H1 (cell line): Measurements from ENCODE around the gene TENT5D. TPM values are rescaled to one million over a fixed set of nuclear protein-coding genes. Genes with fewer than 3 reads are reported as not detected.

ENCODE experiments used
- CTCF ChIA-PET: fragments of 300-600 bp; sonication (Branson Sonifier 250); formaldehyde crosslinking; loops from one replicate; lab custom pipeline; 2021; ENCODE audit not compliant: partially characterized antibody; lab: Charles Lee
- POLR2A ChIA-PET: fragments of 300-600 bp; sonication (Branson Sonifier 250); formaldehyde crosslinking; loops from one replicate; lab custom pipeline; 2021; ENCODE audit warnings: inconsistent platforms; ENCODE audit not compliant: partially characterized antibody; lab: Charles Lee
- DNase-seq, 2 experiments: peaks; one replicate each; pipeline versions ENCODE4 v3.0.0 to v3.0.0-alpha.2; 2010 to 2022; ENCODE audit warnings: low spot score in 2 of 2, low read depth in 1 of 2, mixed read lengths in 1 of 2
- FAIRE-seq: peaks from 2 replicates; lab custom pipeline; 2011; peaks lifted over from hg19 to GRCh38; lab: Jason Lieb, UNC
- H2AFZ ChIP-seq: 2 replicates; pipeline ENCODE4 v1.8.1; 2012; ENCODE audit warnings: low read length, inconsistent platforms
- H2AK5ac ChIP-seq: 2 replicates; pipeline ENCODE4 v1.6.1; 2013; ENCODE audit warnings: low read depth, low read length
- H2BK120ac ChIP-seq: replicated peaks from 2 replicates; pipeline ENCODE3; 2013; ENCODE audit warnings: low read depth, low read length, inconsistent platforms
- H2BK12ac ChIP-seq: 2 replicates; pipeline ENCODE4 v1.6.1; 2013; ENCODE audit warnings: low read depth, low read length
- H2BK15ac ChIP-seq: 2 replicates; pipeline ENCODE4 v1.6.1; 2013; ENCODE audit warnings: low read length
- H2BK20ac ChIP-seq: 2 replicates; pipeline ENCODE4 v1.6.1; 2013; ENCODE audit warnings: low read length
- H2BK5ac ChIP-seq: 2 replicates; pipeline ENCODE4 v1.6.1; 2013; ENCODE audit warnings: low read depth, low read length
- H3K14ac ChIP-seq: 2 replicates; pipeline ENCODE4 v1.6.1; 2013; ENCODE audit warnings: inconsistent platforms; ENCODE audit not compliant: insufficient read length
- H3K18ac ChIP-seq: 2 replicates; pipeline ENCODE4 v1.6.1; 2013; ENCODE audit warnings: low read length; ENCODE audit errors: extremely low read depth
- H3K23ac ChIP-seq: 2 replicates; pipeline ENCODE4 v1.6.1; 2013; ENCODE audit warnings: inconsistent platforms; ENCODE audit not compliant: insufficient read length
- H3K23me2 ChIP-seq: 2 replicates; pipeline ENCODE4 v1.6.1; 2013; ENCODE audit warnings: low read depth, low read length
- H3K27ac ChIP-seq: 2 replicates; pipeline ENCODE4 v1.6.1; 2011; ENCODE audit warnings: low read depth, low read length, inconsistent platforms
- H3K27me3 ChIP-seq, 4 experiments: replicated peaks in 1 of 4; 1 replicate in 1 of 4; 2 replicates in 3 of 4; pipeline versions ENCODE4 v1.6.1 to v1.8.1; 2011 to 2013; ENCODE audit warnings: low read length in 3 of 4, mild to moderate bottlenecking in 3 of 4, inconsistent platforms in 2 of 4, mixed read lengths in 2 of 4, moderate library complexity in 1 of 4; ENCODE audit not compliant: control insufficient read depth in 3 of 4, insufficient read depth in 3 of 4; ENCODE audit errors: extremely low read depth in 1 of 4
- H3K36me3 ChIP-seq, 4 experiments: 2 replicates each; pipeline versions ENCODE4 v1.6.1 to v1.8.1; 2011 to 2013; ENCODE audit warnings: mild to moderate bottlenecking in 4 of 4, low read length in 3 of 4, moderate library complexity in 2 of 4, control low read depth in 1 of 4, inconsistent platforms in 1 of 4; ENCODE audit not compliant: insufficient read depth in 4 of 4, control insufficient read depth in 2 of 4
- H3K4ac ChIP-seq: replicated peaks from 2 replicates; pipeline ENCODE3; 2013; ENCODE audit warnings: low read length, low read depth, mixed read lengths, inconsistent platforms; ENCODE audit not compliant: insufficient read length
- H3K4me1 ChIP-seq, 4 experiments: replicated peaks in 1 of 4; 1 replicate in 1 of 4; 2 replicates in 3 of 4; pipeline versions ENCODE4 v1.6.1 to v1.8.1; 2011 to 2013; ENCODE audit warnings: low read length in 3 of 4, inconsistent platforms in 2 of 4, mixed read lengths in 1 of 4; ENCODE audit not compliant: insufficient read depth in 4 of 4, control insufficient read depth in 3 of 4
- H3K4me2 ChIP-seq, 2 experiments: 2 replicates each; pipeline versions ENCODE4 v1.6.1 to v1.8.1; 2011 to 2013; ENCODE audit warnings: low read depth in 2 of 2, low read length in 2 of 2, control low read depth in 1 of 2, inconsistent platforms in 1 of 2, mild to moderate bottlenecking in 1 of 2; ENCODE audit not compliant: insufficient read depth in 1 of 2
- H3K4me3 ChIP-seq, 4 experiments: fragments of 200-600, 300-600 bp in 1 of 4; sonication (generic), shearing (Covaris generic), sonication (Bioruptor Twin) in 1 of 4; 2 replicates each; pipeline versions ENCODE4 v1.5.1 to v1.8.1; 2011 to 2016; ENCODE audit warnings: low read length in 4 of 4, low read depth in 3 of 4, control low read depth in 2 of 4, inconsistent platforms in 2 of 4, mild to moderate bottlenecking in 2 of 4, mixed read lengths in 1 of 4, moderate library complexity in 1 of 4; ENCODE audit not compliant: insufficient read depth in 2 of 4; ENCODE audit errors: extremely low read depth in 1 of 4
- H3K56ac ChIP-seq: replicated peaks from 2 replicates; pipeline ENCODE3; 2013; ENCODE audit warnings: low read depth, mild to moderate bottlenecking, mixed read lengths, low read length, inconsistent platforms; ENCODE audit not compliant: insufficient read length
- H3K79me1 ChIP-seq: 2 replicates; pipeline ENCODE4 v1.6.1; 2013; ENCODE audit warnings: low read depth, low read length, control low read depth
- H3K79me2 ChIP-seq, 2 experiments: 2 replicates each; pipeline versions ENCODE4 v1.6.1 to v1.8.1; 2012 to 2013; ENCODE audit warnings: low read length in 2 of 2, mild to moderate bottlenecking in 2 of 2, inconsistent platforms in 1 of 2; ENCODE audit not compliant: insufficient read depth in 2 of 2, control insufficient read depth in 1 of 2
- H3K9ac ChIP-seq, 4 experiments: replicated peaks in 1 of 4; 1 replicate in 1 of 4; 2 replicates in 3 of 4; pipeline versions ENCODE4 v1.6.1 to v1.8.1; 2011 to 2013; ENCODE audit warnings: low read depth in 3 of 4, low read length in 3 of 4, control low read depth in 2 of 4, mild to moderate bottlenecking in 2 of 4, moderate library complexity in 2 of 4, inconsistent platforms in 1 of 4; ENCODE audit errors: extremely low read depth in 1 of 4
- H3K9me3 ChIP-seq, 2 experiments: 2 replicates each; pipeline versions ENCODE4 v1.6.1 to v1.8.1; 2012 to 2013; ENCODE audit warnings: mild to moderate bottlenecking in 2 of 2, moderate library complexity in 2 of 2, control low read depth in 1 of 2, inconsistent platforms in 1 of 2, low read depth in 1 of 2, low read length in 1 of 2, mixed read lengths in 1 of 2; ENCODE audit not compliant: insufficient read depth in 2 of 2
- H4K20me1 ChIP-seq, 2 experiments: replicated peaks in 1 of 2; 2 replicates each; pipeline versions ENCODE3 to v1.8.1; 2011 to 2013; ENCODE audit warnings: inconsistent platforms in 2 of 2, low read length in 2 of 2, mild to moderate bottlenecking in 1 of 2; ENCODE audit not compliant: insufficient read depth in 2 of 2, control insufficient read depth in 1 of 2
- H4K5ac ChIP-seq: 2 replicates; pipeline ENCODE4 v1.6.1; 2013; ENCODE audit warnings: low read length, low read depth, mixed read lengths, inconsistent platforms; ENCODE audit not compliant: insufficient read length
- H4K8ac ChIP-seq: 2 replicates; pipeline ENCODE4 v1.8.0; 2013; ENCODE audit warnings: mild to moderate bottlenecking, moderate library complexity, low read length, inconsistent platforms; ENCODE audit not compliant: insufficient read depth; ENCODE audit errors: extremely low read depth
- H4K91ac ChIP-seq: replicated peaks from 2 replicates; pipeline ENCODE3; 2013; ENCODE audit warnings: low read length, mixed read lengths, inconsistent platforms; ENCODE audit not compliant: insufficient read length
- BRCA1 ChIP-seq: IDR thresholded peaks from 2 replicates; pipeline ENCODE4 v1.6.1; 2012; ENCODE audit warnings: low read depth, low read length, improper control_type of control experiment
- EP300 ChIP-seq, 2 experiments: IDR thresholded peaks; 1 replicate in 1 of 2; 2 replicates in 1 of 2; pipeline ENCODE4 v1.6.1; 2011 to 2012; ENCODE audit warnings: low read depth in 2 of 2, low read length in 2 of 2, mild to moderate bottlenecking in 2 of 2, borderline replicate concordance in 1 of 2, inconsistent platforms in 1 of 2, moderate library complexity in 1 of 2
- EZH2 ChIP-seq: fragments of 200-600 bp; sonication (generic); IDR thresholded peaks from 2 replicates; pipeline ENCODE4 v1.7.1; 2012; ENCODE audit warnings: low read depth, mild to moderate bottlenecking, moderate library complexity, low read length, inconsistent platforms; ENCODE audit not compliant: severe bottlenecking
- FOSL1 ChIP-seq: IDR thresholded peaks from 2 replicates; pipeline ENCODE4 v1.6.1; 2011; ENCODE audit warnings: mild to moderate bottlenecking, low read depth, low read length, moderate library complexity; ENCODE audit not compliant: insufficient read depth
- GTF2F1 ChIP-seq: IDR thresholded peaks from 2 replicates; pipeline ENCODE4 v1.6.1; 2012; ENCODE audit warnings: low read depth, low read length, improper control_type of control experiment, borderline replicate concordance
- PHF8 ChIP-seq: fragments of 200-600 bp; sonication (generic); conservative IDR thresholded peaks from 2 replicates; pipeline ENCODE4 v1.7.1; 2012; ENCODE audit warnings: low read depth, mild to moderate bottlenecking, inconsistent platforms, low read length, moderate library complexity
- POLR2A ChIP-seq, 2 experiments: IDR thresholded peaks; 1 replicate in 1 of 2; 2 replicates in 1 of 2; pipeline ENCODE4 v1.6.1; 2011; ENCODE audit warnings: low read depth in 2 of 2, low read length in 2 of 2, mild to moderate bottlenecking in 2 of 2; ENCODE audit errors: control extremely low read depth in 1 of 2
- RFX5 ChIP-seq: IDR thresholded peaks from 2 replicates; pipeline ENCODE4 v1.6.1; 2011; ENCODE audit warnings: low read depth, low read length, improper control_type of control experiment, borderline replicate concordance
- SIN3A ChIP-seq, 2 experiments: IDR thresholded peaks in 1 of 2; conservative IDR thresholded peaks in 1 of 2; 2 replicates each; pipeline ENCODE4 v1.6.1; 2011 to 2012; ENCODE audit warnings: low read length in 2 of 2, improper control_type of control experiment in 1 of 2, low read depth in 1 of 2, mild to moderate bottlenecking in 1 of 2
- SP2 ChIP-seq: IDR thresholded peaks from 2 replicates; pipeline ENCODE4 v1.6.1; 2012; ENCODE audit warnings: mild to moderate bottlenecking, low read length, inconsistent platforms
- SP4 ChIP-seq: IDR thresholded peaks from 2 replicates; pipeline ENCODE4 v1.6.1; 2012; ENCODE audit warnings: low read length, inconsistent platforms
- TAF7 ChIP-seq: optimal IDR thresholded peaks from 2 replicates; pipeline ENCODE3; 2011; ENCODE audit warnings: low read depth, mild to moderate bottlenecking, inconsistent platforms, low read length, moderate library complexity, borderline replicate concordance
- TCF12 ChIP-seq: IDR thresholded peaks from 2 replicates; pipeline ENCODE4 v1.6.1; 2011; ENCODE audit warnings: low read depth, mild to moderate bottlenecking, low read length
- WGBS, 2 experiments: shearing (Covaris generic) in 1 of 2; methylation state at CpG; one replicate each; pipeline versions ENCODE4 v1.1.6 to v1.1.7; 2013 to 2015; ENCODE audit warnings: low lambda C conversion rate in 2 of 2, mixed read lengths in 2 of 2, inconsistent platforms in 1 of 2, low coverage in 1 of 2, missing lambda C conversion rate in 1 of 2; ENCODE audit not compliant: insufficient replicate concordance in 2 of 2, insufficient coverage in 1 of 2, insufficient read length in 1 of 2; ENCODE audit errors: extremely low coverage in 1 of 2, missing lambda C conversion rate in 1 of 2; 5-methylcytosine and 5-hydroxymethylcytosine counted together
- polyA plus RNA-seq, 7 experiments: library from polyadenylated mRNA; depleted of rRNA in 3 of 7; stranded (reverse) in 5 of 7; unstranded in 2 of 7; fragments of >200 nt in 5 of 7; fragments of 200-250 nt in 2 of 7; gene quantifications; 1 replicate in 5 of 7; 2 replicates in 1 of 7; 4 replicates in 1 of 7; pipeline versions ENCODE4 v1.2.1 to v1.2.3, GENCODE V29; 2011 to 2013; ENCODE audit warnings: missing spikeins in 2 of 7, mixed read lengths in 2 of 7
- total RNA-seq: library from RNA; stranded (reverse); fragmentation: NEBNext Ultra II Directional; extraction: Animal tissue kit (Norgen Biotek cat#: 25700); gene quantifications from 2 replicates; pipeline ENCODE4 v1.2.1, GENCODE V29; 2021
- TF ChIP-seq, protein P1 (sequence below): IDR thresholded peaks from 2 replicates; pipeline ENCODE4 v1.6.1; 2012; ENCODE audit warnings: inconsistent platforms

The TENT5D gene
- total and polyA plus RNA-seq, 2 of the 8 experiments (the other 6 are each of a cell fraction or from before 2014, with no cell fraction given), result not detected

DNA sequence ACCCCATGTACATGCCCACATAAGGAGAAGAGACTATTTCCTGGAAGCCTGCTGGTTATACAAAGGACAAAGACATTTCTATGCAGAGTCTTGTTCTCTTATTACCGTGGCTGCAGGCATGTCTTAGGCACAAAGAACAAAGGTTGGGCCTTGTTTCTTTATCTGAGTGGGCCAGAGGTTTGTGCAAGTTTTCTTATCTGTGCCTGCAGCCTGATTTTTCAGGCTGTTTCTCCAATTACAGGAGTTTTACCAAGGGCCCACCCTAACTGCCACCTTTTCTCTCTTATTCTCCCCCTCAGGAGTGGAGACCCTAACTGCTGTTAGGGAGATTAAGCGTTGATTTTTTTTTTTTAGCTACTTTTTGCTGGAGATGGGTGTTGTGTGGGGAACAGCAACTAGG lies 3.5 kb downstream of the TENT5D start:
- Histone ChIP-seq H3K27me3 (no peaks in the 10 kb centered on the region), H3K23me2 (no peaks in the 10 kb centered on the region), H3K4ac (no peak overlapping the region), H3K27ac (no peak overlapping the region), H3K18ac (no peak overlapping the region), H3K14ac (no peak overlapping the region), H3K79me1 (no peaks in the 10 kb centered on the region), H2AK5ac (no peak overlapping the region), H4K5ac (no peak overlapping the region), H3K4me2 (no peak overlapping the region), H3K9ac (no peak overlapping the region), H3K79me2 (no peaks in the 10 kb centered on the region), H3K4me1 (no peaks in the 10 kb centered on the region), H2BK20ac (no peak overlapping the region), H3K56ac (no peak overlapping the region), H2BK5ac (no peak overlapping the region), H3K9me3 (no peaks in the 10 kb centered on the region), H2BK12ac (no peak overlapping the region), H4K8ac (no peak overlapping the region), H2AFZ (no peak overlapping the region), H4K91ac (no peak overlapping the region), H3K23ac (no peak overlapping the region), H2BK15ac (no peak overlapping the region), H4K20me1 (no peaks in the 10 kb centered on the region), H3K36me3 (no peaks in the 10 kb centered on the region), H2BK120ac (no peak overlapping the region), H3K4me3 (no peak overlapping the region)
- FAIRE-seq (no peak), DNase-seq (no peak)
- ChIA-PET POLR2A (no interaction called here), CTCF (no interaction called here)
- WGBS, 2 experiments, result 100% methylated on average over 2 of the region's 2 CpGs; no CpG with 5 or more reads in 1 of the 2 experiments
- TF ChIP-seq BRCA1, result no peak
- TF ChIP-seq GTF2F1, result no peak
- no peak for TF ChIP-seq TCF12
- TF ChIP-seq EZH2, result no peak
- TF ChIP-seq TAF7, result no peak
- no peak for TF ChIP-seq EP300 (IDR thresholded peaks at IDR 0.05; ENCODE audit: borderline replicate concordance in 1 of 2, low read depth in 2 of 2, low read length in 2 of 2)
- TF ChIP-seq RFX5, result no peak
- no peak for TF ChIP-seq SIN3A (conservative IDR thresholded peaks at IDR 0.05 in 1 of 2, IDR thresholded peaks at IDR 0.05 in 1 of 2; ENCODE audit: low read depth in 1 of 2, low read length in 2 of 2)
- TF ChIP-seq PHF8, result no peak
- no peak for TF ChIP-seq SP4
- TF ChIP-seq FOSL1, result no peak
- TF ChIP-seq SP2, result no peak
- TF ChIP-seq POLR2A (IDR thresholded peaks at IDR 0.05; ENCODE audit: control extremely low read depth in 1 of 2, low read depth in 2 of 2, low read length in 2 of 2), result no peak
- TF ChIP-seq, protein P1, sequence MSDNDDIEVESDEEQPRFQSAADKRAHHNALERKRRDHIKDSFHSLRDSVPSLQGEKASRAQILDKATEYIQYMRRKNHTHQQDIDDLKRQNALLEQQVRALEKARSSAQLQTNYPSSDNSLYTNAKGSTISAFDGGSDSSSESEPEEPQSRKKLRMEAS, result no peak
